Right atrium auricular region (tissue), 2 donors: Measurements from ENCODE around the gene AP2A2. TPM values are rescaled to one million over a fixed set of nuclear protein-coding genes. Genes with fewer than 3 reads are reported as not detected.

ENCODE experiments used
- DNase-seq: peaks from one replicate; pipeline ENCODE4 v3.0.0-alpha.2; 2019; ENCODE audit warnings: low spot score
- H3K27ac ChIP-seq, 2 donors: fragments of 200-600 bp; sonication (generic); 1 replicate in 1 of 2; 2 replicates in 1 of 2; pipeline ENCODE4 v1.5.1; 2016 to 2019
- H3K27me3 ChIP-seq, 2 donors: fragments of 200-600 bp; sonication (generic); one replicate each; pipeline versions ENCODE4 v1.5.1 to v1.6.0; 2017 to 2019
- H3K36me3 ChIP-seq: fragments of 200-600 bp; sonication (generic); one replicate; pipeline ENCODE4 v1.5.1; 2016
- H3K4me1 ChIP-seq, 2 donors: fragments of 200-600 bp; sonication (generic); one replicate each; pipeline versions ENCODE4 v1.5.1 to v1.6.0; 2017 to 2019
- H3K4me3 ChIP-seq, 2 donors: fragments of 200-600 bp; sonication (generic); 1 replicate in 1 of 2; 2 replicates in 1 of 2; pipeline ENCODE4 v1.5.1; 2017 to 2019; ENCODE audit warnings: mild to moderate bottlenecking in 1 of 2, moderate library complexity in 1 of 2
- H3K9me3 ChIP-seq, 2 donors: fragments of 200-600 bp; sonication (generic); one replicate each; pipeline ENCODE4 v1.5.1; 2019
- CTCF ChIP-seq, 2 donors: fragments of 200-600 bp; sonication (generic); IDR thresholded peaks; one replicate each; pipeline ENCODE4 v1.5.1; 2019; ENCODE audit warnings: antibody characterized with exemption in 2 of 2
- total RNA-seq, 2 donors: library from RNA; depleted of rRNA; stranded (reverse); fragments of >200 nt; gene quantifications; one replicate each; pipeline ENCODE4 v1.1.0, GENCODE V29; 2016

AP2A2 gene
- total RNA-seq, 2 donors from 2014 or later, result 28.8 to 41.7 TPM

GRCh38 chr11:1038921-1039320 lies 113.3 kb downstream of the AP2A2 start:
- Histone ChIP-seq H3K36me3 (no peaks in the 10 kb centered on the region), H3K27me3 (no peaks in the 10 kb centered on the region), H3K9me3 (no peaks in the 10 kb centered on the region), H3K4me1 (peaks cover 0 to 7% of the 10 kb centered on the region in 2 donors), H3K27ac (no peak overlapping the region), H3K4me3 (no peak overlapping the region)
- TF ChIP-seq CTCF (IDR thresholded peaks at IDR 0.05), result no peak
- DNase-seq, result no peak

GRCh38 chr11:1039481-1040427 lies 114.1 kb downstream of the AP2A2 start:
- Histone ChIP-seq H3K36me3 (no peaks in the 10 kb centered on the region), H3K4me3 (no peak overlapping the region), H3K27me3 (no peaks in the 10 kb centered on the region), H3K27ac (no peak overlapping the region), H3K4me1 (peaks cover 0 to 7% of the 10 kb centered on the region in 2 donors), H3K9me3 (no peaks in the 10 kb centered on the region)
- TF ChIP-seq CTCF (IDR thresholded peaks at IDR 0.05), result no peak
- no peak for DNase-seq

GRCh38 chr11:1040428-1041148 lies 114.9 kb downstream of the AP2A2 start:
- no peak overlapping the region for H3K27ac ChIP-seq
- no peaks in the 10 kb centered on the region for H3K9me3 ChIP-seq
- H3K27me3 ChIP-seq, result no peaks in the 10 kb centered on the region
- TF ChIP-seq CTCF (IDR thresholded peaks at IDR 0.05), result no peak
- DNase-seq, result no peak
- H3K36me3 ChIP-seq, result no peaks in the 10 kb centered on the region
- H3K4me3 ChIP-seq, result no peak overlapping the region
- peaks cover 0 to 7% of the 10 kb centered on the region in 2 donors for H3K4me1 ChIP-seq

GRCh38 chr11:1041149-1041467 lies 115.4 kb downstream of the AP2A2 start:
- no peaks in the 10 kb centered on the region for H3K27me3 ChIP-seq
- no peak for TF ChIP-seq CTCF (IDR thresholded peaks at IDR 0.05)
- no peaks in the 10 kb centered on the region for H3K9me3 ChIP-seq
- H3K4me3 ChIP-seq, result no peak overlapping the region
- peaks cover 0 to 7% of the 10 kb centered on the region in 2 donors for H3K4me1 ChIP-seq
- H3K27ac ChIP-seq, result no peak overlapping the region
- no peaks in the 10 kb centered on the region for H3K36me3 ChIP-seq
- DNase-seq, result no peak

GRCh38 chr11:1041471-1041870 lies 115.8 kb downstream of the AP2A2 start:
- DNase-seq, result no peak
- H3K27me3 ChIP-seq, result no peaks in the 10 kb centered on the region

More at GRCh38 chr11:1041471-1041870, 115.8 kb downstream of the AP2A2 start:
- H3K27ac ChIP-seq, result no peak overlapping the region
- peaks cover 0 to 7% of the 10 kb centered on the region in 2 donors for H3K4me1 ChIP-seq
- no peak for TF ChIP-seq CTCF (IDR thresholded peaks at IDR 0.05)
- no peaks in the 10 kb centered on the region for H3K36me3 ChIP-seq
- no peaks in the 10 kb centered on the region for H3K9me3 ChIP-seq
- H3K4me3 ChIP-seq, result no peak overlapping the region
